ENCODE data around the gene ZIC4. TPM values are rescaled to one million over a fixed set of nuclear protein-coding genes. Genes with fewer than 3 reads are reported as not detected.

The ZIC4 gene
- total and polyA plus RNA-seq, 2 of the 8 experiments (the other 6 are each of a cell fraction or from before 2014, with no cell fraction given) = 0.03 to 0.13 TPM

- POLR2A ChIA-PET (ENCODE audit: partially characterized antibody) = interaction anchor here (0.9 to 1.6 kb wide), 4 partner anchors 10 to 24 kb away, joined by 3 to 6 read pairs (median 3); no protein-coding TSS in a partner anchor
- FAIRE-seq = no peak
- Histone ChIP-seq H3K4me2 (ENCODE audit: insufficient read depth in 1 of 2, low read depth in 2 of 2, low read length in 2 of 2) (peak overlapping the region; percentile 53 to 56; a peak in 3 of 4 replicates), H3K23ac (ENCODE audit: insufficient read length) (no peak overlapping the region), H3K4me1 (replicated peaks in 1 of 4; ENCODE audit: control insufficient read depth in 3 of 4, insufficient read depth in 4 of 4, low read length in 3 of 4) (peaks cover 15 to 49% (median 32%) of the 10 kb centered on the region in 4 experiments), H2AFZ (ENCODE audit: low read length) (no peak overlapping the region), H3K79me1 (ENCODE audit: low read depth, low read length) (no peaks in the 10 kb centered on the region), H3K79me2 (ENCODE audit: control insufficient read depth in 1 of 2, insufficient read depth in 2 of 2, low read length in 2 of 2) (no peaks in the 10 kb centered on the region), H3K27ac (ENCODE audit: low read depth, low read length) (no peak overlapping the region), H4K5ac (ENCODE audit: insufficient read length, low read depth, low read length) (no peak overlapping the region), H3K56ac (replicated peaks; ENCODE audit: insufficient read length, low read depth, low read length) (no peak overlapping the region), H4K8ac (ENCODE audit: extremely low read depth, insufficient read depth, low read length) (no peak overlapping the region), H3K4ac (replicated peaks; ENCODE audit: insufficient read length, low read depth, low read length) (no peak overlapping the region), H4K20me1 (replicated peaks in 1 of 2; ENCODE audit: control insufficient read depth in 1 of 2, insufficient read depth in 2 of 2, low read length in 2 of 2) (peaks cover 0 to 3% of the 10 kb centered on the region in 2 experiments), H3K36me3 (ENCODE audit: control insufficient read depth in 2 of 4, insufficient read depth in 4 of 4, low read length in 3 of 4) (no peaks in the 10 kb centered on the region), H3K23me2 (ENCODE audit: low read depth, low read length) (peaks cover 5% of the 10 kb centered on the region), H4K91ac (replicated peaks; ENCODE audit: insufficient read length, low read length) (no peak overlapping the region), H2BK15ac (ENCODE audit: low read length) (0 out of 2 replicates have a peak overlapping the region, but pooled peaks have one; percentile 32), H3K14ac (ENCODE audit: insufficient read length) (no peak overlapping the region), H3K27me3 (replicated peaks in 1 of 4; ENCODE audit: control insufficient read depth in 3 of 4, extremely low read depth in 1 of 4, insufficient read depth in 3 of 4, low read length in 3 of 4) (peaks cover 40 to 77% (median 60%) of the 10 kb centered on the region in 4 experiments), H3K9me3 (ENCODE audit: insufficient read depth in 2 of 2, low read depth in 1 of 2, low read length in 1 of 2) (no peaks in the 10 kb centered on the region), H3K4me3 (ENCODE audit: extremely low read depth in 1 of 4, insufficient read depth in 2 of 4, low read depth in 3 of 4, low read length in 4 of 4) (peak overlapping the region in 1 of 4 experiments; percentile 35; a peak in 1 of 8 replicates), H2BK20ac (ENCODE audit: low read length) (peak overlapping the region; percentile 34; the same call in 1 of the 2 replicates), H3K9ac (replicated peaks in 1 of 4; ENCODE audit: extremely low read depth in 1 of 4, low read depth in 3 of 4, low read length in 3 of 4) (no peak overlapping the region), H2BK5ac (ENCODE audit: low read depth, low read length) (no peak overlapping the region; the same call in 1 of the 2 replicates), H2BK120ac (replicated peaks; ENCODE audit: low read depth, low read length) (no peak overlapping the region), H2AK5ac (ENCODE audit: low read depth, low read length) (peak overlapping the region; percentile 43; the same call in 1 of the 2 replicates), H3K18ac (ENCODE audit: extremely low read depth, low read length) (peak overlapping the region; percentile 36; the same call in 1 of the 2 replicates), H2BK12ac (ENCODE audit: low read depth, low read length) (peak overlapping the region; percentile 42; the same call in 1 of the 2 replicates)
- peak in 1 of 2 experiments; percentile 54 for DNase-seq (ENCODE audit: low read depth in 1 of 2, low spot score in 2 of 2)
- 32% methylated on average over 3 of the region's 3 CpGs; no CpG with 5 or more reads in 1 of the 2 experiments for WGBS, 2 experiments (ENCODE audit: extremely low coverage in 1 of 2, insufficient coverage in 1 of 2, insufficient read length in 1 of 2, insufficient replicate concordance in 2 of 2, low coverage in 1 of 2, low lambda C conversion rate in 2 of 2, missing lambda C conversion rate in 1 of 2)
- TF ChIP-seq KDM1A (IDR thresholded peaks at IDR 0.05; ENCODE audit: borderline replicate concordance, low read length) = no peak
- TF ChIP-seq RXRA (IDR thresholded peaks at IDR 0.05; ENCODE audit: insufficient read depth, low read depth, low read length) = no peak
- CTCF ChIA-PET (ENCODE audit: partially characterized antibody) = interaction anchor here (0.6 to 27.3 kb wide), 9 partner anchors 8 to 442 kb away, joined by 3 to 485 read pairs (median 15); partner anchors contain the start of gene ZIC4
Measured at GRCh38 chr3:147380977-147381376, 25.4 kb downstream of the ZIC4 start.

Measured in H1 (cell line).